HL-60 (cell line): ENCODE measurements around the gene NRXN2.

Experiments
- POLR2AphosphoS5 ChIP-seq: IDR thresholded peaks from 2 replicates; pipeline ENCODE4 v1.6.1; 2012; ENCODE audit warnings: low read depth
- REST ChIP-seq: IDR thresholded peaks from 2 replicates; pipeline ENCODE4 v1.6.1; 2012; ENCODE audit warnings: low read depth; ENCODE audit not compliant: insufficient replicate concordance
- TF ChIP-seq, protein P1 (sequence below): IDR thresholded peaks from one replicate; pipeline ENCODE4 v1.5.1; 2011; ENCODE audit warnings: low read length, control low read depth, inconsistent platforms; ENCODE audit not compliant: insufficient read depth

- TF ChIP-seq, protein P1, sequence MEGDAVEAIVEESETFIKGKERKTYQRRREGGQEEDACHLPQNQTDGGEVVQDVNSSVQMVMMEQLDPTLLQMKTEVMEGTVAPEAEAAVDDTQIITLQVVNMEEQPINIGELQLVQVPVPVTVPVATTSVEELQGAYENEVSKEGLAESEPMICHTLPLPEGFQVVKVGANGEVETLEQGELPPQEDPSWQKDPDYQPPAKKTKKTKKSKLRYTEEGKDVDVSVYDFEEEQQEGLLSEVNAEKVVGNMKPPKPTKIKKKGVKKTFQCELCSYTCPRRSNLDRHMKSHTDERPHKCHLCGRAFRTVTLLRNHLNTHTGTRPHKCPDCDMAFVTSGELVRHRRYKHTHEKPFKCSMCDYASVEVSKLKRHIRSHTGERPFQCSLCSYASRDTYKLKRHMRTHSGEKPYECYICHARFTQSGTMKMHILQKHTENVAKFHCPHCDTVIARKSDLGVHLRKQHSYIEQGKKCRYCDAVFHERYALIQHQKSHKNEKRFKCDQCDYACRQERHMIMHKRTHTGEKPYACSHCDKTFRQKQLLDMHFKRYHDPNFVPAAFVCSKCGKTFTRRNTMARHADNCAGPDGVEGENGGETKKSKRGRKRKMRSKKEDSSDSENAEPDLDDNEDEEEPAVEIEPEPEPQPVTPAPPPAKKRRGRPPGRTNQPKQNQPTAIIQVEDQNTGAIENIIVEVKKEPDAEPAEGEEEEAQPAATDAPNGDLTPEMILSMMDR: no peak
- TF ChIP-seq REST (no peak), POLR2AphosphoS5 (no peak)
These were observed 66.9 kb downstream of the NRXN2 start for GRCh38 chr11:64655941-64656601.
